Measurements from ENCODE around the gene EFHC1. TPM values are rescaled to one million over a fixed set of nuclear protein-coding genes. Genes with fewer than 3 reads are reported as not detected.

EFHC1 gene
- total RNA-seq, 1 experiment from 2014 or later, result 24.6 TPM

- Histone ChIP-seq H3K9me3 (ENCODE audit: control insufficient read depth, insufficient read depth, low read depth, low read length) (no peaks in the 10 kb centered on the region), H3K4me1 (ENCODE audit: control insufficient read depth, insufficient read depth, low read length) (peaks cover 96% of the 10 kb centered on the region), H3K27me3 (ENCODE audit: control insufficient read depth, insufficient read depth, low read length) (no peaks in the 10 kb centered on the region), H3K4me3 (ENCODE audit: low read depth in 2 of 2, low read length in 2 of 2) (no peak overlapping the region), H3K36me3 (ENCODE audit: control insufficient read depth, insufficient read depth, low read length) (no peaks in the 10 kb centered on the region), H3K27ac (ENCODE audit: low read length) (peak overlapping the region; percentile 96)
- in situ Hi-C loops (cut with HindIII; ENCODE audit: low pct_unique_long_range_greater_than_20kb, low sequenced_read_pairs), result no loop called here
- CTCF ChIA-PET, result no interaction called here
- POLR2A ChIA-PET, result interaction anchor here (0.6 kb wide), 1 partner anchor 13 kb away, joined by 4 read pairs; no protein-coding TSS in a partner anchor
- ATAC-seq, result no peak
- intact Hi-C loops (cut with micrococcal nuclease; ENCODE audit: unreplicated experiment), result no loop called here
- no peak for TF ChIP-seq POLR2AphosphoS5 (IDR thresholded peaks at IDR 0.05; ENCODE audit: low read depth, low read length)
- no peak for TF ChIP-seq TCF7L2 (IDR thresholded peaks at IDR 0.05; ENCODE audit: low read depth, low read length)
- TF ChIP-seq CTCF (IDR thresholded peaks at IDR 0.05), result no peak
- TF ChIP-seq REST (IDR thresholded peaks at IDR 0.05; ENCODE audit: insufficient read depth in 1 of 2, low read depth in 2 of 2, low read length in 1 of 2), result no peak
- no peak for TF ChIP-seq SIN3A (IDR thresholded peaks at IDR 0.05; ENCODE audit: borderline replicate concordance, insufficient read depth, low read depth, low read length)
- no peak for DNase-seq (ENCODE audit: low read depth, low spot score)
- no TSS peak for BruUV-seq (replicated peaks)
These were observed 128.9 kb downstream of the EFHC1 start for GRCh38 chr6:52548999-52549398.

- no peak for ATAC-seq
- Histone ChIP-seq H3K27me3 (ENCODE audit: control insufficient read depth, insufficient read depth, low read length) (no peaks in the 10 kb centered on the region), H3K9me3 (ENCODE audit: control insufficient read depth, insufficient read depth, low read depth, low read length) (no peaks in the 10 kb centered on the region), H3K27ac (ENCODE audit: low read length) (peak overlapping the region; percentile 92), H3K4me1 (ENCODE audit: control insufficient read depth, insufficient read depth, low read length) (peaks cover 96% of the 10 kb centered on the region), H3K36me3 (ENCODE audit: control insufficient read depth, insufficient read depth, low read length) (no peaks in the 10 kb centered on the region), H3K4me3 (ENCODE audit: low read depth in 2 of 2, low read length in 2 of 2) (no peak overlapping the region)
- TF ChIP-seq SIN3A (IDR thresholded peaks at IDR 0.05; ENCODE audit: borderline replicate concordance, insufficient read depth, low read depth, low read length) (no peak), TCF7L2 (IDR thresholded peaks at IDR 0.05; ENCODE audit: low read depth, low read length) (no peak), CTCF (IDR thresholded peaks at IDR 0.05) (no peak), POLR2AphosphoS5 (IDR thresholded peaks at IDR 0.05; ENCODE audit: low read depth, low read length) (no peak), REST (IDR thresholded peaks at IDR 0.05; ENCODE audit: insufficient read depth in 1 of 2, low read depth in 2 of 2, low read length in 1 of 2) (no peak)
- DNase-seq (ENCODE audit: low read depth, low spot score), result no peak
- in situ Hi-C loops (cut with HindIII; ENCODE audit: low pct_unique_long_range_greater_than_20kb, low sequenced_read_pairs) (no loop called here), intact Hi-C loops (cut with micrococcal nuclease; ENCODE audit: unreplicated experiment) (no loop called here)
- no TSS peak for BruUV-seq (replicated peaks)
- ChIA-PET POLR2A (interaction anchor here (0.6 kb wide), 1 partner anchor 14 kb away, joined by 4 read pairs; no protein-coding TSS in a partner anchor), CTCF (no interaction called here)
These were observed 129.3 kb downstream of the EFHC1 start for GRCh38 chr6:52549428-52549827.

Measured in Panc1 (cell line).